Endothelial cell of umbilical vein (primary cell): ENCODE measurements around the gene ALOX5AP. TPM values are rescaled to one million over a fixed set of nuclear protein-coding genes. Genes with fewer than 3 reads are reported as not detected.

Source experiments
- BruUV-seq: library from RNA; stranded (reverse); fragments of 400-500 nt; replicated peaks from 2 replicates; lab custom pipeline; 2021; lab: Mats Ljungman, UMichigan
- CTCF ChIA-PET: fragments of 300-600, 350-600 bp; sonication (Branson Sonifier 250); formaldehyde crosslinking; loops from one replicate; lab custom pipeline; 2021; ENCODE audit warnings: antibody characterized with exemption, inconsistent platforms; lab: Charles Lee
- POLR2A ChIA-PET: fragments of 300-600, 350-600 bp; sonication (Branson Sonifier 250); formaldehyde crosslinking; loops from one replicate; lab custom pipeline; 2021; ENCODE audit warnings: antibody characterized with exemption, inconsistent platforms; lab: Charles Lee
- DNase-seq: peaks from one replicate; pipeline ENCODE4 v3.0.0-alpha.2; 2011; ENCODE audit warnings: low read depth, low spot score
- FAIRE-seq: peaks from 2 replicates; lab custom pipeline; 2011; peaks lifted over from hg19 to GRCh38; lab: Jason Lieb, UNC
- H2AFZ ChIP-seq: 2 replicates; pipeline ENCODE4 v1.6.0; 2012; ENCODE audit warnings: low read depth, low read length, control low read depth, inconsistent platforms
- H3K27ac ChIP-seq: 2 replicates; pipeline ENCODE4 v1.5.1; 2011; ENCODE audit warnings: low read depth, mild to moderate bottlenecking, control low read depth, low read length, moderate library complexity; ENCODE audit not compliant: insufficient read depth
- H3K27me3 ChIP-seq, 2 experiments: 2 replicates each; pipeline versions ENCODE4 v1.6.0 to v1.6.1; 2011; ENCODE audit warnings: low read length in 2 of 2, mixed read lengths in 1 of 2; ENCODE audit not compliant: control insufficient read depth in 2 of 2, insufficient read depth in 2 of 2
- H3K36me3 ChIP-seq, 2 experiments: 2 replicates in 1 of 2; 3 replicates in 1 of 2; pipeline ENCODE4 v1.5.1; 2011; ENCODE audit warnings: low read length in 2 of 2, mild to moderate bottlenecking in 1 of 2, moderate library complexity in 1 of 2; ENCODE audit not compliant: control insufficient read depth in 2 of 2, insufficient read depth in 2 of 2; ENCODE audit errors: extremely low read depth in 1 of 2
- H3K4me1 ChIP-seq: 3 replicates; pipeline ENCODE4 v1.5.1; 2011; ENCODE audit warnings: mild to moderate bottlenecking, low read length; ENCODE audit not compliant: control insufficient read depth, insufficient read depth; ENCODE audit errors: extremely low read depth
- H3K4me2 ChIP-seq: 2 replicates; pipeline ENCODE4 v1.6.1; 2011; ENCODE audit warnings: low read length, control low read depth, mixed read lengths; ENCODE audit not compliant: insufficient read depth
- H3K4me3 ChIP-seq, 3 experiments: fragments of 200-600 bp in 1 of 3; sonication (generic), shearing (Covaris generic) in 1 of 3; replicated peaks in 1 of 3; 2 replicates each; pipeline ENCODE4 v1.5.1; 2011 to 2016; ENCODE audit warnings: control low read depth in 3 of 3, low read length in 3 of 3, mild to moderate bottlenecking in 2 of 3, inconsistent platforms in 1 of 3, low read depth in 1 of 3, moderate library complexity in 1 of 3; ENCODE audit not compliant: insufficient read depth in 1 of 3
- H3K79me2 ChIP-seq: 2 replicates; pipeline ENCODE4 v1.6.0; 2012; ENCODE audit warnings: low read length, inconsistent platforms; ENCODE audit not compliant: control insufficient read depth, insufficient read depth
- H3K9ac ChIP-seq: replicated peaks from 2 replicates; pipeline ENCODE3; 2011; ENCODE audit warnings: low read length, control low read depth; ENCODE audit not compliant: insufficient read depth; ENCODE audit errors: extremely low read depth
- H3K9me1 ChIP-seq: replicated peaks from 3 replicates; pipeline ENCODE4 v1.6.0; 2011; ENCODE audit warnings: mild to moderate bottlenecking, low read length; ENCODE audit not compliant: control insufficient read depth, insufficient read depth; ENCODE audit errors: extremely low read depth
- H3K9me3 ChIP-seq: replicated peaks from 2 replicates; pipeline ENCODE4 v1.5.1; 2012; ENCODE audit warnings: low read length, inconsistent platforms; ENCODE audit not compliant: control insufficient read depth, insufficient read depth
- H4K20me1 ChIP-seq: replicated peaks from 2 replicates; pipeline ENCODE3; 2011; ENCODE audit warnings: mild to moderate bottlenecking, low read length; ENCODE audit not compliant: control insufficient read depth, insufficient read depth; ENCODE audit errors: extremely low read depth
- CTCF ChIP-seq, 2 donors: IDR thresholded peaks; 1 replicate in 1 of 2; 2 replicates in 1 of 2; pipeline ENCODE4 v1.5.1; 2011; ENCODE audit warnings: low read length in 2 of 2, mild to moderate bottlenecking in 2 of 2, moderate library complexity in 2 of 2, control low read depth in 1 of 2, inconsistent platforms in 1 of 2, low read depth in 1 of 2; ENCODE audit not compliant: insufficient read depth in 1 of 2; ENCODE audit errors: extremely low read depth in 1 of 2
- EZH2 ChIP-seq: IDR thresholded peaks from 2 replicates; pipeline ENCODE4 v1.6.1; 2012; ENCODE audit warnings: borderline replicate concordance, low read depth, mild to moderate bottlenecking, moderate library complexity, low read length, inconsistent platforms; ENCODE audit not compliant: severe bottlenecking
- FOS ChIP-seq: IDR thresholded peaks from 2 replicates; pipeline ENCODE4 v1.6.1; 2011; ENCODE audit warnings: mild to moderate bottlenecking, low read length, moderate library complexity, borderline replicate concordance; ENCODE audit not compliant: insufficient read depth
- GATA2 ChIP-seq: IDR thresholded peaks from 2 replicates; pipeline ENCODE4 v1.7.0; 2011; ENCODE audit warnings: low read depth, mild to moderate bottlenecking, moderate library complexity, mixed read lengths, low read length; ENCODE audit not compliant: insufficient read length, insufficient read depth
- JUN ChIP-seq: IDR thresholded peaks from 2 replicates; pipeline ENCODE4 v1.6.1; 2011; ENCODE audit warnings: borderline replicate concordance, low read depth; ENCODE audit not compliant: insufficient read length, insufficient read depth
- MAX ChIP-seq: IDR thresholded peaks from 2 replicates; pipeline ENCODE4 v1.6.1; 2011; ENCODE audit not compliant: insufficient read depth, insufficient read length
- MYC ChIP-seq: IDR thresholded peaks from one replicate; pipeline ENCODE4 v1.6.1; 2011; ENCODE audit warnings: mild to moderate bottlenecking, low read depth, low read length
- POLR2A ChIP-seq: IDR thresholded peaks from 2 replicates; pipeline ENCODE4 v1.6.1; 2012; ENCODE audit warnings: low read depth, mild to moderate bottlenecking, control low read depth, low read length
- POLR2AphosphoS5 ChIP-seq: IDR thresholded peaks from 2 replicates; pipeline ENCODE4 v1.6.1; 2012; ENCODE audit warnings: low read depth, mild to moderate bottlenecking, control low read depth, low read length, moderate library complexity; ENCODE audit not compliant: insufficient read depth
- dilution Hi-C: fragments of 300-500 bp; cut with MboI; formaldehyde crosslinking; loops from one replicate; pipeline ENCODE4 v1.15.0; 2019; ENCODE audit warnings: low sequenced_read_pairs; ENCODE audit not compliant: extremely low pct_ligation_motif_present
- intact Hi-C: fragments of 100-400 bp; cut with micrococcal nuclease; formaldehyde crosslinking; loops from one replicate; pipeline ENCODE4 v1.10.0; 2022
- polyA plus RNA-seq, 4 experiments: library from polyadenylated mRNA; depleted of rRNA in 3 of 4; stranded (reverse) in 3 of 4; unstranded in 1 of 4; fragments of >200 nt; gene quantifications; 2 replicates each; pipeline versions ENCODE4 v1.2.1 to v1.2.3, GENCODE V29; 2011 to 2012; ENCODE audit warnings: missing spikeins in 1 of 4
- total RNA-seq: library from RNA; stranded (reverse); gene quantifications from 2 replicates; pipeline ENCODE4 v1.2.3, GENCODE V29; 2021

Gene ALOX5AP
- total and polyA plus RNA-seq, 2 donors (not counting 3 experiments of a cell fraction or from before 2014, with no cell fraction given), result 1.8 TPM; not detected in 1

GRCh38 chr13:30732046-30732390 lies 3.3 kb upstream of the ALOX5AP start:
- Histone ChIP-seq H3K9ac (no peak overlapping the region), H3K79me2 (no peaks in the 10 kb centered on the region), H3K4me1 (no peaks in the 10 kb centered on the region), H4K20me1 (no peaks in the 10 kb centered on the region), H3K4me3 (no peak overlapping the region), H3K9me3 (no peaks in the 10 kb centered on the region), H3K9me1 (no peaks in the 10 kb centered on the region), H3K27ac (no peak overlapping the region), H3K4me2 (no peak overlapping the region), H2AFZ (no peak overlapping the region), H3K36me3 (no peaks in the 10 kb centered on the region), H3K27me3 (no peaks in the 10 kb centered on the region)
- TF ChIP-seq CTCF (IDR thresholded peaks at IDR 0.05; ENCODE audit: extremely low read depth in 1 of 2, insufficient read depth in 1 of 2, low read depth in 1 of 2, low read length in 2 of 2), result no peak
- TF ChIP-seq MYC, result no peak
- no peak for TF ChIP-seq JUN
- no peak for TF ChIP-seq POLR2AphosphoS5
- no peak for TF ChIP-seq GATA2
- TF ChIP-seq EZH2, result no peak
- TF ChIP-seq FOS, result no peak
- no peak for TF ChIP-seq MAX
- TF ChIP-seq POLR2A, result no peak
- intact Hi-C loops (no loop called here), dilution Hi-C loops (no loop called here)
- DNase-seq, result no peak
- CTCF ChIA-PET, result no interaction called here
- FAIRE-seq, result no peak
- no TSS peak for BruUV-seq
- POLR2A ChIA-PET, result no interaction called here
